ENCODE results near the gene SLC6A6. TPM values are rescaled to one million over a fixed set of nuclear protein-coding genes. Genes with fewer than 3 reads are reported as not detected.

Gene SLC6A6
- polyA plus RNA-seq, 1 donor (not counting 4 experiments of a cell fraction or from before 2014, with no cell fraction given): 8.3 TPM

GRCh38 chr3:14433106-14433505 lies 30.7 kb downstream of the SLC6A6 start:
- Histone ChIP-seq H3K4me2 (ENCODE audit: control insufficient read depth, extremely low read depth, insufficient read depth, low read depth, low read length) (no peak overlapping the region), H3K9me1 (ENCODE audit: control insufficient read depth, extremely low read depth, insufficient read depth, low read length) (no peaks in the 10 kb centered on the region), H3K9me3 (ENCODE audit: control insufficient read depth, low read depth, low read length) (no peaks in the 10 kb centered on the region), H2AFZ (ENCODE audit: control insufficient read depth, low read length) (no peak overlapping the region), H3K4me3 (ENCODE audit: control insufficient read depth in 2 of 3, extremely low read depth in 1 of 3, insufficient read depth in 2 of 3, low read depth in 1 of 3, low read length in 3 of 3) (no peak overlapping the region), H3K4me1 (ENCODE audit: control insufficient read depth, extremely low read depth, insufficient read depth, low read length) (peaks cover 26% of the 10 kb centered on the region), H3K36me3 (ENCODE audit: control insufficient read depth in 2 of 2, extremely low read depth in 1 of 2, insufficient read depth in 2 of 2, low read length in 2 of 2) (no peaks in the 10 kb centered on the region), H4K20me1 (ENCODE audit: control insufficient read depth, extremely low read depth, insufficient read depth, low read length) (no peaks in the 10 kb centered on the region), H3K27ac (ENCODE audit: control insufficient read depth, insufficient read depth, low read length) (no peak overlapping the region), H3K9ac (ENCODE audit: control insufficient read depth, extremely low read depth, insufficient read depth, low read length) (no peak overlapping the region), H3K27me3 (ENCODE audit: control insufficient read depth, extremely low read depth, insufficient read depth, low read length) (no peaks in the 10 kb centered on the region), H3K79me2 (ENCODE audit: control insufficient read depth, insufficient read depth, low read length) (peaks cover 2% of the 10 kb centered on the region)
- no peak for FAIRE-seq
- DNase-seq (ENCODE audit: low read depth, low spot score): no peak
- dilution Hi-C loops (cut with MboI; ENCODE audit: extremely low pct_ligation_motif_present, low sequenced_read_pairs): no loop called here
- TF ChIP-seq CTCF (optimal IDR thresholded peaks at IDR 0.05 in 1 of 3, IDR thresholded peaks at IDR 0.05 in 1 of 3, conservative IDR thresholded peaks at IDR 0.05 in 1 of 3; ENCODE audit: extremely low read depth in 1 of 3, insufficient read depth in 2 of 3, low read length in 3 of 3): no peak
- no peak for TF ChIP-seq EZH2 (IDR thresholded peaks at IDR 0.05; ENCODE audit: low read length)

- Histone ChIP-seq H3K4me1 (ENCODE audit: control insufficient read depth, extremely low read depth, insufficient read depth, low read length) (peaks cover 26% of the 10 kb centered on the region), H3K27ac (ENCODE audit: control insufficient read depth, insufficient read depth, low read length) (no peak overlapping the region), H2AFZ (ENCODE audit: control insufficient read depth, low read length) (no peak overlapping the region), H3K9me1 (ENCODE audit: control insufficient read depth, extremely low read depth, insufficient read depth, low read length) (no peaks in the 10 kb centered on the region), H3K79me2 (ENCODE audit: control insufficient read depth, insufficient read depth, low read length) (peaks cover 2% of the 10 kb centered on the region), H3K9ac (ENCODE audit: control insufficient read depth, extremely low read depth, insufficient read depth, low read length) (no peak overlapping the region), H3K36me3 (ENCODE audit: control insufficient read depth in 2 of 2, extremely low read depth in 1 of 2, insufficient read depth in 2 of 2, low read length in 2 of 2) (no peaks in the 10 kb centered on the region), H3K4me2 (ENCODE audit: control insufficient read depth, extremely low read depth, insufficient read depth, low read depth, low read length) (no peak overlapping the region), H3K4me3 (ENCODE audit: control insufficient read depth in 2 of 3, extremely low read depth in 1 of 3, insufficient read depth in 2 of 3, low read depth in 1 of 3, low read length in 3 of 3) (no peak overlapping the region), H3K9me3 (ENCODE audit: control insufficient read depth, low read depth, low read length) (no peaks in the 10 kb centered on the region), H4K20me1 (ENCODE audit: control insufficient read depth, extremely low read depth, insufficient read depth, low read length) (no peaks in the 10 kb centered on the region), H3K27me3 (ENCODE audit: control insufficient read depth, extremely low read depth, insufficient read depth, low read length) (no peaks in the 10 kb centered on the region)
- FAIRE-seq (no peak), DNase-seq (ENCODE audit: low read depth, low spot score) (no peak)
- TF ChIP-seq EZH2 (IDR thresholded peaks at IDR 0.05; ENCODE audit: low read length): no peak
- TF ChIP-seq CTCF (optimal IDR thresholded peaks at IDR 0.05 in 1 of 3, IDR thresholded peaks at IDR 0.05 in 1 of 3, conservative IDR thresholded peaks at IDR 0.05 in 1 of 3; ENCODE audit: extremely low read depth in 1 of 3, insufficient read depth in 2 of 3, low read length in 3 of 3): no peak
- dilution Hi-C loops (cut with MboI; ENCODE audit: extremely low pct_ligation_motif_present, low sequenced_read_pairs): no loop called here
Observed at GRCh38 chr3:14434126-14434497, 31.7 kb downstream of the SLC6A6 start.
